SK-N-MC (cell line): ENCODE results near the gene ADD3.

ENCODE experiments used
- DNase-seq: peaks from one replicate; pipeline ENCODE4 v3.0.0-alpha.2; 2011; ENCODE audit warnings: low read depth, low spot score
- H3K27ac ChIP-seq: fragments of 200-600 bp; sonication (generic); 2 replicates; pipeline ENCODE4 v1.5.1; 2016; ENCODE audit warnings: mixed run types
- H3K36me3 ChIP-seq: fragments of 200-600 bp; sonication (generic); 2 replicates; pipeline ENCODE4 v1.6.1; 2017; ENCODE audit warnings: antibody characterized with exemption, low read length, mixed read lengths; ENCODE audit not compliant: insufficient read depth
- H3K4me3 ChIP-seq: fragments of 200-600 bp; sonication (generic); 2 replicates; pipeline ENCODE4 v1.5.1; 2016
- H3K9ac ChIP-seq: fragments of 200-600 bp; sonication (generic); 2 replicates; pipeline ENCODE4 v1.8.0; 2017; ENCODE audit warnings: mixed run types, mixed read lengths; ENCODE audit not compliant: insufficient read length
- H3K9me3 ChIP-seq: fragments of 200-600 bp; sonication (generic); 2 replicates; pipeline ENCODE4 v1.6.1; 2017; ENCODE audit warnings: low read depth, mild to moderate bottlenecking, antibody characterized with exemption, low read length, moderate library complexity, mixed read lengths
- EZH2 ChIP-seq: fragments of 200-600 bp; sonication (generic); IDR thresholded peaks from one replicate; pipeline ENCODE4 v1.6.1; 2017; ENCODE audit warnings: antibody characterized with exemption
- FOXP2 ChIP-seq: optimal IDR thresholded peaks from 2 replicates; pipeline ENCODE3; 2011; ENCODE audit warnings: mild to moderate bottlenecking, moderate library complexity; ENCODE audit not compliant: insufficient read depth; ENCODE audit errors: extremely low read length, control extremely low read depth
- POLR2AphosphoS5 ChIP-seq: IDR thresholded peaks from 2 replicates; pipeline ENCODE4 v1.6.1; 2012; ENCODE audit warnings: mild to moderate bottlenecking, low read depth, low read length, borderline replicate concordance

The ADD3 gene

DNA sequence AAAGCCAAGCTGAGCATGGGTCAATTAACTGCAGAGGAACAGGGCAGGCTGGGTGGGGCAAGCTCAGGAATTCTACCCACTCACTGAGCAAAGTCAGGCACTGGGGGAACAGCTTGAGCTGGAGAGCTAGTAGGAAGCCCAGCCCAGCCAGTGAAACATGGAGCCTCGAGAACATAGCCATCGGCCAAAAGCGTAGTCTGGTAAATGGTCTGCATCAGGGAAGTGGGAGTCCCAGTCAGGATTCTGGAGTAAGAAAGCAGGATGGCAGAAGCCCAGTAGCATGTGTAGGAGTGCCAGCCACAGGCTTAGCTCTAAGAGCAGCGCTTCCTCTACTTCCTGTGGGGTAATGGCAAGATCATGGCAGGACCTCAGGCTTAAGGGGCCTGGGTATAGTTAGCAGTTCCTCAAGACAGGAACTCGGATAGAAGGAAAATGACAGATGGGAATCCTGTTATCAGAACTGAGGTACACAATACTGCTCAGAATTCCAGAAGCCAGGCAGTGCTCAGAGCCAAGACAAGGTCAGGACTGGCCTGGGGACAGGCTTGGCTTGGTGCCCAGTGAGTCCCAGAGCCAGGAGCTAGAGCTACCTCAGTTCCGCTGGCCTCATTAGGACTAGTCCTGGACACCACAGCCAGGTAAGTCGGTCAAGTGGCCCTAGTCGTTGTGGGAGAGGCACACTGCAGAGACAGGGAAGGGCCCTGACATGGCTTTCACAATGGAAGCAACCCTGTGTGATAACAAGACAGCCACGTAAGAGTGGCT is 134.3 kb downstream of the ADD3 start:
- TF ChIP-seq EZH2 = no peak
- no peak for TF ChIP-seq POLR2AphosphoS5
- no peak for TF ChIP-seq FOXP2
- H3K36me3 ChIP-seq = no peaks in the 10 kb centered on the region
- no peak overlapping the region for H3K27ac ChIP-seq
- no peak overlapping the region for H3K9ac ChIP-seq
- no peaks in the 10 kb centered on the region for H3K9me3 ChIP-seq
- no peak for DNase-seq
- no peak overlapping the region for H3K4me3 ChIP-seq

GRCh38 chr10:110142965-110143364 is 135.2 kb downstream of the ADD3 start:
- no peaks in the 10 kb centered on the region for H3K9me3 ChIP-seq
- no peak overlapping the region for H3K4me3 ChIP-seq
- no peak for TF ChIP-seq EZH2
- no peak for TF ChIP-seq FOXP2
- no peak for TF ChIP-seq POLR2AphosphoS5
- H3K9ac ChIP-seq = no peak overlapping the region
- no peaks in the 10 kb centered on the region for H3K36me3 ChIP-seq
- no peak for DNase-seq
- no peak overlapping the region for H3K27ac ChIP-seq

- TF ChIP-seq POLR2AphosphoS5 (no peak), FOXP2 (no peak), EZH2 (no peak)
- no peak for DNase-seq
- H3K4me3 ChIP-seq = no peak overlapping the region
- no peaks in the 10 kb centered on the region for H3K9me3 ChIP-seq
- H3K9ac ChIP-seq = no peak overlapping the region
- no peak overlapping the region for H3K27ac ChIP-seq
- no peaks in the 10 kb centered on the region for H3K36me3 ChIP-seq
These were observed 136.7 kb downstream of the ADD3 start for GRCh38 chr10:110144507-110144906.

- Histone ChIP-seq H3K9me3 (no peaks in the 10 kb centered on the region), H3K27ac (no peak overlapping the region), H3K36me3 (no peaks in the 10 kb centered on the region), H3K9ac (no peak overlapping the region), H3K4me3 (no peak overlapping the region)
- no peak for DNase-seq
- TF ChIP-seq FOXP2 = no peak
These were observed 140.2 kb downstream of the ADD3 start for GRCh38 chr10:110147961-110148360.

DNA sequence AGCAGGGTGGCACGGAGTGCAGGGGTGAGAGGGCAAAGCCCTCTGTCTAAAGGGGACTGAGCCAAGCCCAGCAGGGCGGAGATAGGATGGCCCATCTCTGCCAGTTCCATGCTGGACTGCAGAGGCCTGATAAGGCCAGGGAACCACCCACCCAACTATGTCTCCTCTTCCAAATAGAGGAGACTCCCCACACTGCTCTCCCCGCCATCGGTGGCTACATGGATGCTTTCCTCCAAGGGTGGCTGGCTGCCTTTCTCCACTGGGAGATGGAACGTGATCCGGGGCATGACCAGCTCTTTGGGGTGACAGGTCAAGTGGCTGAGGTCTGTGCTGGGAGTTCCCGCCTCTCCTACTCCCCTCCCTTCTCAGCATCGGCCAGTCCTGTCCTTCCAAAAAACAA is 141.5 kb downstream of the ADD3 start:
- H3K27ac ChIP-seq = no peak overlapping the region
- DNase-seq = no peak
- no peaks in the 10 kb centered on the region for H3K9me3 ChIP-seq
- no peaks in the 10 kb centered on the region for H3K36me3 ChIP-seq
- no peak for TF ChIP-seq POLR2AphosphoS5
- no peak for TF ChIP-seq EZH2
- TF ChIP-seq FOXP2 = no peak
- H3K9ac ChIP-seq = no peak overlapping the region
- no peak overlapping the region for H3K4me3 ChIP-seq

DNA sequence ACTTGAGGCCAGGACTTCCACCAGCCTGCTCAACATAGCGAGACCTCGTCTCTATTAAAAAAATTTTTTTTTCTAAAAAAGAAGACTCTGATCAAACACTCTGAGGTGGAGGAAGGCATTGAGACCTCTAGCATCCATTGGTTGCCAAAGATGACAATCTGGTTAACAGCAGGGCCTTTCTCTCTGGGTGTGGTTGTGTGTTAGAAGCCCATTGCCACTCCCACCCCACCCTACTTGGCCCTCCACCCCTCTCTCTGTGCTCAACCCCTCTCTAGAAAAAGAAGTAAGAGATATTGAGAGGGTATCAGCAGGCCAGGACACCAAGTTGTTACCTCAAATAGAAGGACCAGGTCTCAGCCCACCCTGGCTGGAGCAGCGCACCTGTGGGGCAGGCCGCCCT is 142.3 kb downstream of the ADD3 start:
- H3K27ac ChIP-seq = no peak overlapping the region
- H3K9me3 ChIP-seq = no peaks in the 10 kb centered on the region
- no peaks in the 10 kb centered on the region for H3K36me3 ChIP-seq
- no peak overlapping the region for H3K4me3 ChIP-seq
- no peak for TF ChIP-seq EZH2
- no peak for TF ChIP-seq POLR2AphosphoS5
- TF ChIP-seq FOXP2 = no peak
- no peak for DNase-seq
- no peak overlapping the region for H3K9ac ChIP-seq

- Histone ChIP-seq H3K4me3 (no peak overlapping the region), H3K27ac (no peak overlapping the region), H3K9me3 (no peaks in the 10 kb centered on the region), H3K9ac (no peak overlapping the region), H3K36me3 (no peaks in the 10 kb centered on the region)
- no peak for TF ChIP-seq POLR2AphosphoS5
- no peak for TF ChIP-seq EZH2
- no peak for TF ChIP-seq FOXP2
- DNase-seq = no peak
These were observed 143.2 kb downstream of the ADD3 start for GRCh38 chr10:110150981-110151380.

DNA sequence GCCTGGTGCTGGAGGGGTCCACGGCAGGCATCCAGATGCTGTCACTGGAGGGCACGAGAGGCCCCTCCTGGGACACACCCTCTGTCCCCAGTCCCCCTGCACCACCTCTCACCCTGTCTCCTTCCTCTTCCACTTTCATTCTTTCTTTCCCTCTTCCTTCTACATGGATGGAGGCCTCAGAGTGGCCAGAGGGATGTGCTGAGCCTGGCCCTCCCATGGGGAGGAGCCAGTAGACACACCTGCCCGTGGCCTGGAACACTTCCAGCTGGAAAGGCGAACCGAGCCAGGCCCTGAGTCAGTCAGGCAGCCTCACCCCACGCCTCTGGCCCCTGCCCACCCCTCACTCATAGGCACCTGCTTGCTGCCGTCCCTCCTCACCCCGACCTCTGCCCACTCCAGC is 143.7 kb downstream of the ADD3 start:
- no peak for DNase-seq
- no peak overlapping the region for H3K9ac ChIP-seq
- H3K9me3 ChIP-seq = no peaks in the 10 kb centered on the region
- no peak overlapping the region for H3K4me3 ChIP-seq
- H3K36me3 ChIP-seq = no peaks in the 10 kb centered on the region
- no peak overlapping the region for H3K27ac ChIP-seq
- TF ChIP-seq EZH2 (no peak), POLR2AphosphoS5 (no peak), FOXP2 (no peak)

DNA sequence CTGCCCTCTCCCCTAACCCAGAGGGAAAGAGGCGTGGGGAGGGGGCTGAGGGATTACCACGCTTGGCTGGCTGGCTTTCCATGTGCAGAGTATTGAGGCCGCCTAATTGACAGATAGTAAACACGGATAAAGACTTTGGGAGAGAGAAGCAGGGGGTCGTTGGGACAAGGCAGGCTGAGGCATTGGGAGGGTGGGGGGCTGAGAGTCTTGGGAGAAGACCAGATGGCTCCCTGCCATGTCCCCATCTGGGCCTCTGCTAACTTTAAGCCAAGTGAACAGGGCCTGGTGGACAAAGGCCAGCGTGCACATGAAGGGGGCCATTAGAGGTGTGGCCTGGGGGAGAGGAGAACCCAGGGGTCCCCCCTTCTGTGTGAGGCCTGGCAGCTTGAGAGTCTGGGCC is 144.2 kb downstream of the ADD3 start:
- TF ChIP-seq FOXP2 (no peak), POLR2AphosphoS5 (no peak), EZH2 (no peak)
- H3K4me3 ChIP-seq = no peak overlapping the region
- no peak overlapping the region for H3K27ac ChIP-seq
- H3K9ac ChIP-seq = no peak overlapping the region
- no peaks in the 10 kb centered on the region for H3K9me3 ChIP-seq
- no peaks in the 10 kb centered on the region for H3K36me3 ChIP-seq
- DNase-seq = no peak
